Natural killer cell (primary cell): ENCODE measurements around the gene KIR3DL2. TPM values are rescaled to one million over a fixed set of nuclear protein-coding genes. Genes with fewer than 3 reads are reported as not detected.
"Not testable (repeated sequence)": the region's sequence is repeated elsewhere in the genome, so short reads cannot be mapped to it uniquely, and the experiment has no call there.

ENCODE experiments used
- ATAC-seq, 3 donors: fragments of 150-1000 bp in 2 of 3; fragments of 200-7000 bp in 1 of 3; cut with Tn5 transposase; 1 replicate in 1 of 3; 2 replicates in 2 of 3; pipeline ENCODE4 v1.10.0; 2021; ENCODE audit warnings: mild to moderate bottlenecking in 2 of 3, moderate library complexity in 2 of 3
- DNase-seq, 2 donors: peaks; one replicate each; pipeline versions ENCODE4 v3.0.0 to v3.0.0-alpha.2; 2013 to 2021; ENCODE audit warnings: mixed read lengths in 1 of 2
- H3K27ac ChIP-seq: one replicate; pipeline ENCODE4 v1.5.1; 2013; ENCODE audit warnings: mild to moderate bottlenecking, low read length
- H3K27me3 ChIP-seq: one replicate; pipeline ENCODE4 v1.6.1; 2013; ENCODE audit warnings: low read length; ENCODE audit not compliant: control insufficient read depth, insufficient read depth
- H3K36me3 ChIP-seq: one replicate; pipeline ENCODE4 v1.6.1; 2013; ENCODE audit warnings: low read length; ENCODE audit not compliant: control insufficient read depth, insufficient read depth
- H3K4me1 ChIP-seq: one replicate; pipeline ENCODE4 v1.6.1; 2013; ENCODE audit warnings: low read length; ENCODE audit not compliant: control insufficient read depth, insufficient read depth
- H3K4me3 ChIP-seq: one replicate; pipeline ENCODE4 v1.5.1; 2013; ENCODE audit warnings: low read length
- H3K9me3 ChIP-seq: one replicate; pipeline ENCODE4 v1.6.1; 2013; ENCODE audit warnings: low read length; ENCODE audit not compliant: control insufficient read depth, insufficient read depth
- H3K27ac Mint-ChIP-seq, 2 donors: one replicate each; pipeline ENCODE4 v1.8.0; 2022; ENCODE audit warnings: mild to moderate bottlenecking in 2 of 2, mixed read lengths in 2 of 2, moderate library complexity in 1 of 2
- H3K27me3 Mint-ChIP-seq, 2 donors: one replicate each; pipeline ENCODE4 v1.8.0; 2022; ENCODE audit warnings: low read depth in 2 of 2, mixed read lengths in 2 of 2
- H3K36me3 Mint-ChIP-seq: one replicate; pipeline ENCODE4 v1.8.0; 2022; ENCODE audit warnings: mixed read lengths
- H3K4me1 Mint-ChIP-seq, 2 donors: one replicate each; pipeline ENCODE4 v1.8.0; 2022; ENCODE audit warnings: mixed read lengths in 2 of 2
- H3K4me3 Mint-ChIP-seq: one replicate; pipeline ENCODE4 v1.8.0; 2022; ENCODE audit warnings: mild to moderate bottlenecking, moderate library complexity, mixed read lengths
- H3K9me3 Mint-ChIP-seq, 2 donors: one replicate each; pipeline ENCODE4 v1.8.0; 2022; ENCODE audit warnings: mixed read lengths in 2 of 2
- CTCF ChIP-seq: fragments of 200-600 bp; IDR thresholded peaks from one replicate; pipeline ENCODE4 v1.8.0; 2022; ENCODE audit warnings: antibody characterized with exemption
- WGBS: methylation state at CpG from one replicate; pipeline ENCODE4 v1.1.7; 2013; ENCODE audit warnings: missing lambda C conversion rate; ENCODE audit not compliant: insufficient coverage; 5-methylcytosine and 5-hydroxymethylcytosine counted together
- intact Hi-C: fragments of 100-400 bp; cut with micrococcal nuclease; formaldehyde crosslinking; loops from one replicate; pipeline ENCODE4 v1.14.2; 2022
- total RNA-seq, 4 donors: library from RNA; stranded (reverse); fragments of 120-200 nt in 1 of 4; gene quantifications; one replicate each; pipeline versions ENCODE4 v1.2.3 to v1.2.4, GENCODE V29; 2013 to 2022

The KIR3DL2 gene
- total RNA-seq, 3 donors from 2014 or later (not counting 1 experiment from before 2014, with no cell fraction given) = 24.0 to 89.0 (median 65.1) TPM

DNA sequence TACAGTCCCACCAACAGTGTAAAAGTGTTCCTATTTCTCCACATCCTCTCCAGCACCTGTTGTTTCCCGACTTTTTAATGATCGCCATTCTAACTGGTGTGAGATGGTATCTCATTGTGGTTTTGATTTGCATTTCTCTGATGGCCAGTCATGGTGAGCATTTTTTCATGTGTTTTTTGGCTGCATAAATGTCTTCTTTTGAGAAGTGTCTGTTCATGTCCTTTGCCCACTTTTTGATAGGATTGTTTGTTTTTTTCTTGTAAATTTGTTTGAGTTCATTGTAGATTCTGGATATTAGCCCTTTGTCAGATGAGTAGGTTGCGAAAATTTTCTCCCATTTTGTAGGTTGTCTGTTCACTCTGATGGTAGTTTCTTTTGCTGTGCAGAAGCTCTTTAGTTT lies 13.2 kb downstream of the KIR3DL2 start:
- H3K36me3 Mint-ChIP-seq, ATAC-seq, H3K4me1 Mint-ChIP-seq, H3K27ac ChIP-seq, H3K27me3 ChIP-seq, H3K36me3 ChIP-seq, H3K9me3 ChIP-seq, H3K9me3 Mint-ChIP-seq, H3K4me1 ChIP-seq, H3K4me3 Mint-ChIP-seq, H3K4me3 ChIP-seq, H3K27ac Mint-ChIP-seq, DNase-seq, intact Hi-C loops: not testable (repeated sequence)
- H3K27me3 Mint-ChIP-seq = peaks cover 3 to 26% of the 10 kb centered on the region in 2 donors
- WGBS = no CpG with 5 or more reads among the region's 3 CpGs

DNA sequence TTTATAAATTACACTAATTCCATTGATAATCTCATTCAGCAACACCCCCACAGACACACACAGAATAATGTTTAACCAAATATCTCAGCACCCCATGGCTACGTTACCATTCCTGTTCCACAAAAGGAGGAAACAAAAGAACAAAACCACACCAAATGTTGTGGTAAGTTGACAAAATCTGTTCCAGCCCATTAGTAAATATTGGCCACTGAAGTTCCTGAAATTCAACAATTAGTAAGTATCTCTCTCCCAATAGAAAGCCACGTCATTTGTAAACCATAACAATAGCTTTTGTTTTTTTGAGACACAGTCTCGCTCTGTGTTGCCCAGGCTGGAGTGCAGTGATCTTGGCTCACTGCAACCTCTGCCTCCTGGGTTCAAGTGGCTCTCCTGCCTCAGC lies 21.5 kb downstream of the KIR3DL2 start:
- no peak overlapping the region for H3K4me3 Mint-ChIP-seq
- no peak overlapping the region for H3K4me3 ChIP-seq
- no peak for TF ChIP-seq CTCF
- H3K9me3 ChIP-seq = no peaks in the 10 kb centered on the region
- H3K36me3 ChIP-seq = no peaks in the 10 kb centered on the region
- H3K9me3 Mint-ChIP-seq = no peaks in the 10 kb centered on the region
- H3K4me1 Mint-ChIP-seq = peaks cover 10% of the 10 kb centered on the region in 2 donors
- no peak overlapping the region for H3K27ac ChIP-seq
- H3K4me1 ChIP-seq = no peaks in the 10 kb centered on the region
- H3K27ac Mint-ChIP-seq = no peak overlapping the region
- ATAC-seq = no peak
- no peak for DNase-seq
- 44% methylated on average over 3 of the region's 3 CpGs for WGBS
- intact Hi-C loops = no loop called here
- peaks cover 4 to 13% of the 10 kb centered on the region in 2 donors for H3K27me3 Mint-ChIP-seq
- H3K36me3 Mint-ChIP-seq = no peaks in the 10 kb centered on the region
- no peaks in the 10 kb centered on the region for H3K27me3 ChIP-seq

DNA sequence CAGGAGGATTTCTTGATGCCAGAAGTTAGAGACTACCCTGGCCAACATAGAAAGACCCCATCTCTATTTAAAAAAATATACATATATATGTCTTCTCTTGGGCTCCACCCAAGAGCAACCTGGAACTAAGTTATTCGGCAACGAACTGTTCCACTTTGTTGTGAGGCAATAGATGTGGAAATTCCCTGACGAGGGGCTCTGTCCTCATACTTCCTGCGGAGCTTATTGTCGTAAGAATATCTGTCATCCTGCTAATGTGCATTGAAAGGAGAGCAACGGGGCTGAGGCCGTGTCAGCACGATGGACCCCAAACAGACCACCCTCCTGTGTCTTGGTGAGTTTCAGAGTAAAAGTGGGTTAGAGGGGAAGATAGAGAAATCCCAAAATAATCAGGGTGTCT lies 23.7 kb downstream of the KIR3DL2 start, which contains the start of gene FCAR:
Gene FCAR, plus strand, starts transcription at position 246 of the 400 bp plus-strand sequence. Its CDS starts 55 bp downstream, at position 301.
- Histone ChIP-seq H3K9me3 (no peaks in the 10 kb centered on the region), H3K4me1 (no peaks in the 10 kb centered on the region), H3K4me3 (no peak within 1 kb of the TSS), H3K27ac (no peak within 1 kb of the TSS), H3K27me3 (no peaks in the 10 kb centered on the region), H3K36me3 (no peaks in the 10 kb centered on the region)
- peaks cover 6 to 8% of the 10 kb centered on the region in 2 donors for H3K27me3 Mint-ChIP-seq
- WGBS = 77% methylated on average over 8 of the region's 8 CpGs
- ATAC-seq (peak in 1 of 3 donors; percentile 43), DNase-seq (no peak)
- H3K27ac Mint-ChIP-seq = peak within 1 kb of the TSS in 1 of 2 donors; percentile 63
- H3K9me3 Mint-ChIP-seq = no peaks in the 10 kb centered on the region
- H3K4me3 Mint-ChIP-seq = no peak within 1 kb of the TSS
- H3K4me1 Mint-ChIP-seq = peaks cover 10 to 14% of the 10 kb centered on the region in 2 donors
- no peaks in the 10 kb centered on the region for H3K36me3 Mint-ChIP-seq
- TF ChIP-seq CTCF = no peak
- intact Hi-C loops = no loop called here

GRCh38 chr19:54875506-54875905 lies 25.3 kb downstream of the KIR3DL2 start:
- H3K36me3 Mint-ChIP-seq = no peaks in the 10 kb centered on the region
- Histone ChIP-seq H3K4me3 (no peak overlapping the region), H3K4me1 (no peaks in the 10 kb centered on the region), H3K27ac (no peak overlapping the region), H3K36me3 (no peaks in the 10 kb centered on the region), H3K27me3 (no peaks in the 10 kb centered on the region), H3K9me3 (no peaks in the 10 kb centered on the region)
- 25% methylated on average over 1 of the region's 2 CpGs for WGBS
- no peak overlapping the region for H3K4me3 Mint-ChIP-seq
- peak overlapping the region in 1 of 2 donors; percentile 63 for H3K27ac Mint-ChIP-seq
- H3K4me1 Mint-ChIP-seq = peaks cover 10 to 14% of the 10 kb centered on the region in 2 donors
- peaks cover 8 to 13% of the 10 kb centered on the region in 2 donors for H3K27me3 Mint-ChIP-seq
- intact Hi-C loops = no loop called here
- ATAC-seq (peak in 2 of 3 donors; percentile 46 to 48), DNase-seq (no peak)
- H3K9me3 Mint-ChIP-seq = no peaks in the 10 kb centered on the region
- TF ChIP-seq CTCF = no peak
